ENCODE measurements around the gene SAMHD1.
"Not testable (repeated sequence)": the region's sequence is repeated elsewhere in the genome, so short reads cannot be mapped to it uniquely, and the experiment has no call there.

SAMHD1 gene

DNA sequence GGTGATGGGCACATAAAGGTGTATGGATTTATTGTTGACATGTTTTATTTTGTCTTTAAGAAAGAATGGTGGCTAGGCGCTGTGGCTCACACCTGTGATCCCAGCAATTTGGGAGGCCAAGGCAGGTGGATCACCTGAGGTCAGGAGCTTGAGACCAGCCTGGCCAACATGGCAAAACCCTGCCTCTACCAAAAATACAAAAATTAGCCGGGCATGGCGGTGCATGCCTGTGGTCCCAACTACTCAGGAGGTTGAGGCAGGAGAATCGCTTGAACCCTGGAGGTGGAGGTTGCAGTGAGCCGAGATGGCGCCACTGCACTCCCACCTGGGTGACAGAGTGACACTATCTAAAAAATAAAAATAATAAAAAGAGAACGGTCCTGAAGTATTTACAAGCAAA, 45.4 kb downstream of the SAMHD1 start:
- not testable (repeated sequence) for DNase-seq

DNA sequence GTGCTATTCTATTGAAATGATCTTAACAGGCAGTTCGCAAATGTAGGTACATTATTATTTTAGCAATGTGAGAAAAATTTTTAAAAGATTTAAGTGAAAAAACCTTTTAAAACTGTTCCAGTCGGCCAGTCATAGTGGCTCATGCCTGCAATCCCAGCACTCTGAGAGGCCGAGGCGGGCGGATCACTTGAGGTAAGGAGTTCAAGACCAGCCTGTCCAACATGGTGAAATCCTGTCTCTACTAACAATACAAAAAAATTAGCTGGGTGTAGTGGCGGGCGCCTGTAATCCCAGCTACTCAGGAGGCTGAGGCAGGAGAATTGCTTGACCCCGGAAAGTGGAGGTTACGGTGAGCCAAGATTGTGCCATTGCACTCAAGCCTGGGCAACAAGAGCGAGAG, 45.9 kb downstream of the SAMHD1 start:
- DNase-seq: not testable (repeated sequence)

DNA sequence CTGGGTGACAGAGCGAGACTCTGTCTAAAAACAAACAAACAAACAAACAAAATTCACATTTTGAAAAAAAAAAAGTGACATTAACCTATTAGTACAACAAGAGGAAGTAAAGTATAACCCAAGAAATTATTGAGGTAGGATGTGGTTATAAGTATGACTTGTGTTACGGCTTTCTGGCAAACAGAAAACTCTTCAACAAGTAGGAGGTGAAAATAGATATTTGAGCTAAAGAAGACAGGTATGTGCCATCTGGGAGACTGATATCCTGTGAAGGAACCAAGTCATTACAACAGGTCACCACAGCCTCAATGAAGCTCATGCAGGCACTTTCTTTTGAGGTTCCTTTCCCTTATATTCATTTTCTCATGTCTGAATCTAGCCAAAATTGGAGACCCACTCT, 46.8 kb downstream of the SAMHD1 start:
- DNase-seq: no peak

DNA sequence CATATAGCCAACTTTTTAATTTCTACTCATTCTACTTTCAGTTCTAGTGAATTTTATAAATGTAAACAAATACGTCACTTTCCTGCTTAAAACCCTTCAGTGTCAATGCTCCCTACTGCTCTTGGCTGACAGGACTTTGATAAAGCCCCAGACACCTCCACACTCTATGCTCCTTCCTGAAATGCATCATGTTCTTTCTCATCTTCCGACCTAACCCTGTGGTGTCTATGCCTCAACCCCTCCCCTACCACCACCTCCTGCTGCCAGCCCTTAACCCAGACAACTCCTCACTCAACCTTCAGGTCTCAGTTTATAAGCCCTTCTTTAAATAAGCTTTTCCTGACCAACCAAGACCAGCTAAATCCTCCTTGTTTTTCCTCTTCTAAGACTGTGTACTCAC, 56.5 kb downstream of the SAMHD1 start:
- no peak for DNase-seq

DNA sequence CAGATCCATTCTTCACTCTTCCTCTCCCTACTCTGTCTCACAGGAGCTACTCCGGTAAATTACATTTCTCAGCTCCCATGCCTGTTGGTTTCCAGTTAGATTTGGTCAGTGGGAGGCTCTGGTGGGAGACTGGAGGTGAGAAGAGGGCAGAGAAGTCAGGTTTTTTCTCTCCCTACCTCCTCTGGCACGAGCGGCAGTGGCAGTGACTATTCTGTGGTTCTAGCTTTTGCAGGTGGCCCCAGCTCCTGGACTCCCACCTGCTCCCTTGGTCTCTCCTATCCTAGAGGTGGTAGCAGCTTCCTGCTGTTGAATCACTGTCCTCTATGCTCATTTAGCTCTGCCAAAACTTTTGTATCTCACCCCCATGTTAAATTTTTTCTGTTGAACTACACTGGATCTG, 57.7 kb downstream of the SAMHD1 start:
- DNase-seq: no peak

DNA sequence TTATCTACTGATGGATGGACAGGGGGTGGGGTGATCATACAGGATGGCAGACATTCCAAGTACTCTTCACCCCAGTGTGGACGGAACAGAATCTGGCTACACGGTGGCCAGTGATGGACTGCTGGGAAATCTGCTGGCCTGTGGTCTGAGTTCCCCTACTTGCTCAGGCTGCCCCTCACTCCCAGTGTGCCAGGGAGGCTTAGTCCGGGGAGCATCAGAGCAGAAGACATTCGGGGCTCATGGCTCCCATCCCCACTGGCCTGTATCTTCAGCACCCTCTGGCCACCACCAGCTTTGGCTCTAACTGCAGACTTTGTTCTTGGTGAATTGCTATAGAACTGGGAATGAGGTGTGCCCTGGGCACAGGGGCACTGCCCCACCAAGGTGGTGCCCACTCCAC, 60.3 kb downstream of the SAMHD1 start:
- no peak for DNase-seq

DNA sequence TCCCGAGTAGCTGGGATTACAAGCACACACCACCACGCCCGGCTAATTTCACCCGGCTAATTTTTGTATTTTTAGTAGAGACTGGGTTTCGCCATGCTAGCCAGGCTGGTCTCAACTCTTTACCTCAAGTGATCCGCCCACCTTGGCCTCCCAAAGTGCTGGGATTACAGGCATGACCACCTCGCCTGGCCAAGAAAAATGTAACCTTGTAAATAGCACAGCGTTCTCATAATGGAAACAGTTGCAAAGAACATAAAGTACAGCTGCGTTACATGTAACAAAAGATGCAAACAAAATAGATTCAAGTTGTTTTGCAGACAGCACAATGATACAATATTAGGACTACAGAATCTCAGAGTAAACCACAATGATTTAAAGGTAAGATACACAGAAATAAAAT, 60.9 kb downstream of the SAMHD1 start:
- DNase-seq: no peak

DNA sequence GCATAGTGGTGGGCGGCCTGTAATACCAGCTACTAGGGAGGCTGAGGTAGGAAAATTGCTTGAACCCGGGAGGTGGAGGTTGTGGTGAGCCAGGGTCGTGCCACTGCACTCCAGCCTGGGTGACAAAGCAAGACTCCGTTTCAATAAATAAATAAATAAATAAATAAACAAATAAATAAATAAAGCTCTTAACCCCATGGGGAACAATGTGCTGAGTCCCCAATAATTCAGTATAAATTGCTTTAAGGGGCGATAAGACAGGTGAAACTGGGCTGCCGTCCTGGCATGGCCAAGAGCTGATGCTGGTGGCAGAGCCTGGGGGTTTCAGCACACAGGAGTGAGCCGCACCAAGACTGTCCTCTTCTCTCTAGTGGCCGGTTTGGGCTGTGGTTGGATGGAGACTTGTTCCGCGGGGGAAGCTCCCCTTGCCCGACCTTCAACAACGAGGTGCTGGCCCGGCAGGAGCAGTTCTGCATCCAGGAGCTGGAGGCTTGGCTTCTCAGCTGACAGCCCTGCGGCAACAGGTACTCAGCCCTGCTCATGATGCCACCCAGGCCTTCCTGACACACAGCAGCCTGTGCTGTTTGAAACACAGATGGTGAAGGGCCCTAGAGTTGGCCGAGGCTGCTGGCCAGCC, 62.5 kb downstream of the SAMHD1 start:
- DNase-seq: no peak

DNA sequence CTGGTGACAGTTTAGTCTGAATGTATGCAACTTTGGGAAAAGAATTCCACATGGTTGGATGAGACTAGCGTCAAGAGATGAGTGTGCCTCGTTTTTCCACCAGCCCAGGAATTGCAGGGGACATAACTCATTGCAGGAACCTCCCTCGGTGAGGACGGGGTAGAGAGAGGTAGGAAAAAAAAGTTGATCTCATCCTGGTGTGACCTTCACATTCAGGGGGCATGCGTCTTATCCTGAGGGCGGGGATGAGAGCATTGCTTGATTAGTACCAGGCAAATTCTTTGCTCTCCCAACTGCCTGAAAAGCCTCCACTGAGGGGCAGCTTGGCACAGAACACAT, 63.8 kb downstream of the SAMHD1 start:
- no peak for DNase-seq

DNA sequence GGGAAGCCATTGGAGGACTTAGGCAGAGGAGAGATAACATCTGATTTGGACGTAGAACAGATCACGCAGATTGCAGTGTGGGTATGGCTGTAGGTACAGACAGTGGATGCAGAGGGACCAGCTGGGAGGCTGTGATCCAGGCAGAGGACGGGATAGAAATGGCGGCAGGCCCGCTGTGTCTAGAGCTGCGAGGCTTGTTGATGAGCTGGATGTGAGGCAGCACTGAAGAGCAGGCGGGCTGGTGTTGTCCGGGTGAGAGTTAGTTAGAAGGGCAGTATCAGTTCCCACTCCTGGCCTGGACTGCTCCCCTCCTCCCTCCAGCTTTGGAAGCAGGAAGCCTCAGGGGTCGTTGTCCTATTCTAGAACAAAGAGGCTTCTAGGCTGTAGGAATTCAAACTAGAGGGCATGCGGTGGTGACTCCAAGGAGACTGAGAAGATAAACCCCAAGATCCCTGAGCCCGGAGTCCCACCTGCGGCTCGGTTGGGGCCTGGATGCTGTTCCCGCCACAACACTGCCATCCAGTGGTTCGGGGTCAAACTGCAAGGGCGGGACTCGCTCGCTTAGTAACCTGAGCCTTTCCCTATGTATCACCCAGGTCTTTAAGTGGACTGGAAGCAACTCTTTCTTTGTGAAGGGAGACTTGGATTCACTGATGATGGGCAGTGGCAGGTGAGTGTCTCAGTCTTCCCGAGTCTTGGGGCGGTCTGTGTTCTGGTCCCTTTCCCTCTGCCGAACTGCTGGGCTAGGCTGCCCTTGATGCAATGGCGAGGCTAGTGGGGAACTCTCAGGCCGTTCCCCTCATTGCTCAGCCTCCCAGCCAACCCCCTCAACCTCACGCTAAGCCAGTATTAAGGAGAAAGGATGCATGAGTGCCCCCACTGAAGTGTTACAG, 64.4 kb downstream of the SAMHD1 start:
- peak; percentile 88 for DNase-seq

DNA sequence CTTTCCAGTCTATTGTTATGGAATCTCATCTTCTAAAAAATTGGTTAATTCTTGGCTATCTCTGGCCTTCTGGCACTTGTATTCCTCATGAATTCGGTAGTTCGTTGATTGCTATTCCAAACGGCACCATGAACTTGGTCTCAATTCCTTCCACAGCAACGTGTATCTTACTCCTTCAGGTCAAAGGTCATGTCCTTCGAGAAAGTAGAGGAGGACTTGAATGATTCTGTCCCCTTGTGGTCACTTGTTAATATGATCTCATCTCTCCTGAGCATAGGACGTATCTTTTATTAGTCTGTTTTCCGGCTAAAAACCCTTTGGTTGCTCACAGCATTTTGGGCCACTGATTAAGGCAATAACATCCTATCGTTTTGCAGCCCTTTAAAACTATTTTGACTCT, 66.2 kb downstream of the SAMHD1 start:
- DNase-seq: no peak

DNA sequence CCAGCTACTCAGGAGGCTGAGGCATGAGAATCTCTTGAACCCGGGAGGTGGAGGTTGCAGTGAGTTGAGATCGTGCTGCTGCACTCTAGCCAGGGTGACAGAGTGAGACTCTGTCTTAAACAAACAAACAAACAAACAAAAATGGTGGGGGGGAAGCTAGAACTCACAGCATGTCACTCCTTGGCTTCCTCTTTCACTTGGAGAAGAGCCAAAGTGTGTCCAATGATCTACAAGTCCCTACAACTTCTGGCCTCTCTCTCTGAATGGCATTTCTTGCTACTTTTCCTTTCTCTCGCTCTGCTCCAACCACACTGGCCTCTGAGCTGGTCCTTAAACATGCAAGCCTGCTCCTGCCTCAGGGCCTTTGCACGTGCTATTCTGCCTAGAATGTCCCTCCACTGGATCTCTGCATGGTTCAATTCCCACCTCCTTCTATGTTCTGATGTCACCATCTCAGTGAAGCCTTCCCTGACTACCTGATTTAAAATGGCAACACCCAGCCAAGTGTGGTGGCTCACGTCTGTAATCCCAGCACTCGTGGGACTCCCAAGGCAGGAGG, 67.5 kb downstream of the SAMHD1 start:
- no peak for DNase-seq

DNA sequence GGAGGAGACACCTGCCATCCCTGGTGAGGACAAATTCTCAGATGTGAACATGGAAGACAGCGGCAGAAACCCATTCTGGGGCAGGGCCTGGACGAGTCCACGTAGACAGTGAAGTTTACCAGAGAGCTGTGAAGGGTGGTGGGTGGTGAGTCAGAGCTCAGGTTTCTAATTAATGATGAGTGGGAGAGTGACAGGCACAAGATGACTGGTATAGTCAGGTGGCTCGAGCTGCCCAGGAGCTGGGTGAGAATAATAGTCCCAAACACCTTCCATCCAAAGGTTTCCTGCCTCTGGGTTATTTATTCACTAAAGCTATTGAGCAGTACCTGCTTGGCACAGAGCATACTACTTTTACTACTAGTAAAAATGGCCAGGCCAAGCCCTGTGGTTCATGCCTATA, 69.6 kb downstream of the SAMHD1 start:
- DNase-seq: peak; percentile 55

DNA sequence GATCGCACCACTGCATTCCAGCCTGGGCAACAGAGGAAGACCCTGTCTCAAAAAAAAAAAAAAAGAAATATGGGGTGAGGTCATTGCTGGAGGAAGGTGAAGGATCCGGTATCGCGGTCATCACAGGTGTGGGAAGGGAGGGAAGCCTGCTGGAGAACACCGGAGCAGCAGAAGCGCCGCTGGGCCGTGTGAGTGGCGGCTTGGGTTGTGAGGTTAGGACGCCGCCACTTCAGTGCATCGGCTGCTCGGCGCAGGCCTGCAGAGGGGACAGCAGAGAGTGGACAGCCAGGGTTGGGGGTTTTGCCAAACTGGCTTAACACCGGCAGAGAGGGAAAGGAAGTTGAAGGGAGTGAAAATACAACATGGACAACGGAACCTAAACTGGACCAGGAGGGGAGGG, 70.2 kb downstream of the SAMHD1 start:
- no peak for DNase-seq

DNA sequence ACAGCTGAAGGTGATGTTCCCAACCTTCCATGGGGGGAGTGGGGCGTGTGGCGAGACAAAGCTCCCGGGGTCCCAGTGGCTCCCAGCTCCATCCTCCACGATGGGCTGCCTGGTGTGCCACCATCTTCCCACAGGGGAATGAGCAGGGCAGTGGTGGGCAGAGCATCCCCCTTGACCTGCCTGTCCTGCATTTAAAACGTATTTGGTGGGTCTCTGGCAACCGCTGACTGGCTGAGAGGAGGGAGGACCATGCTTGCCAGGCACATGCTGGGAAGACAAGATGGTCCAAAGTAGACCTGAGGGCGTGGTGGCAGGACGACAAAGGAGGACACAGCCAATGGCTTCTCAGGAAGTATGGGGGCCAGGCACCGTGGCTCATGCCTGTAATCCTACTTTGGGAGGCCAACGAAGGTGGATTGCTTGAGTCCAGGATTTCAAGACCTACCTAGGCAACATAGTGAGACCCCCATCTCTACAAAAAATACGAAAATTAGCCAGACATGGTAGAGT, 70.7 kb downstream of the SAMHD1 start:
- DNase-seq: no peak

DNA sequence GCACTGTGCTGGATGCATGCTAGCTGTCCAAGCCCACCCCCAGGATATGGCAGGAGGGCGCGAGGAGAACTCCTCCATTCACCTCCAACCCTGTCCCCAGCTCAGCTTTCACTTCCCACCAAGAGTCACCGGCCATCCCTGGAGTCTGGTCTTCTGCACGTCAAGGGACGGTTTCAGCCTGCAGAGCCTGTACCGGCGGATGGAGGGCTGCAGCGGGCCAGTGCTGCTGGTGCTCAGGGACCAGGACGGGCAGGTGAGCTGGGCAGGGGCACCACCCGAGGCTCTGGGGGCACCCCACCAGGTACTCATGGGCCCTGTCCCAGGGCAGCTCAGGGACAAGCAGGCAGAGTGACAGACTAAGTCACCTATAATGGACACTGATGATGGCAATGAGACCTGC, 72.6 kb downstream of the SAMHD1 start:
- no peak for DNase-seq

DNA sequence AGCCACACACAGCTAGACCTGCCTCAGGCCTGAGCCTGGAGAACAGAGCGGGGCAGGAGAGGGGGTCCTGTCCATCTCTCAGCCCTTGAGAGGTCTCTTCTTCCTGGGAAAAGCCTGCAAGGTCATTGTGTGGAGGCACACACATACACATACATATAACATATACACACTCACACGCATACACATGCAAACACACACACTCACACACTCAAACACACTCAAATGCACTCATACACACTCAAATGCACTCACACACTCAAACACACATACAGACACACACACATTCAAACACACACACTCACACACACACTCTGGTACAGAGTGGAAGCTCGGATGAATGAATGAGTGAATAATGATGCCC, 75.1 kb downstream of the SAMHD1 start:
- DNase-seq: no peak

DNA sequence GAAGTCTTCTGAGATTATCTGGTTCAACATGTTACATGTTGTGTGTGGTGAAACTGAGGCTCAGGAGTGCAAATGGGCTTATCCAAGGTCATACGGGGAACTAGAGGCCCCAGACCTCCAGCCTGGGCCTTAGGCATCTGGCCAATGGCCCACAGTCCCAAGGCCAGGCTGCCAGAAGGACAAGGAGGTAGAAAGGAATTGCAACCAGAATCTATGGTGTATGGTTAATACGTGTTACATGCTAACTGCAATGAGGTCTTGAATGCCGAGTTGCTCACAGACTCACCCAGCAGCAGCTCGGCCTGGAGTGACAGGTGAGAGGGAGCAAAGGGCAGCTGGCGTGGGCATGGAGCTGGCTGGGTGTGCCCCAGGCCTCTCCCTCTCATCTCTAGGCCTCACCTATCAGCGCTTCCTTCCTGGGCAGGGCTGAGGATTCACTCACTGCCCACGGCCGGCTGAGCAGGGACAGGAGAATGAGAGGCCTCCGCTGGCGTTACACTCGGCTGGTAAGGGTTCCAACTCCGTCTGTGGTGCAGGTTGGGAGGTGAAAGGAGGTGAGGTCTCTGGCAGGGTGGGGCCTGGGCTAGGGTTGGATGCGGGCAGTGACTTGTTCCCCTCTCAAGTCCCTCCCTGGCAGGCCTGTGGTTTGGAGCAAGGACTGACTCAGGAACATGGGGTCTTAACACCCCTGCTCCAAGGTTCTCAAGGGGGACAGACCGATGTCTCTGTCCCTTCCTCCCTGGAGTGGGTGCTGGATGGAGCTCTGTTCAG, 75.6 kb downstream of the SAMHD1 start, which contains the start of gene TLDC2:
Gene TLDC2 (plus strand): TSS at position 437 of the 771 bp plus-strand sequence. CDS start 37 bp downstream, at position 474.
- no peak for DNase-seq

DNA sequence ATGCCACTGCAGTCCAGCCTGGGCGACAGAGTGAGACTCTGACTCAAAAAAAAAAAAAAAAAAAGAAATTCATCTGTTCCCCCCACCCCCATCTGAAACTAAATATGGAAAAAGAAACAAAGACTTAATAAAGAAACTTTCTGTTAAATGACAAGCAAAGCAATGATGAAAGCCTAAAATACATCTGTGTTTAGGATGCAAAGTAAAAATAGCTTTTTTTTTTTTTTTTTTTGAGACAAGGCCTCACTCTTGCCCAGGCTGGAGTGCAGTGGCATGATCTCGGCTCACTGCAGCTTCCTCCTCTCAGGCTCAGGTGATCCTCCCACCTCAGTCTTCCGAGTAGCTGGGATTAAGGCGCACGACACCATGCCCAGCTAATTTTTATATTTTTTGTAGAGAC, 76.4 kb downstream of the SAMHD1 start:
- DNase-seq: not testable (repeated sequence)

DNA sequence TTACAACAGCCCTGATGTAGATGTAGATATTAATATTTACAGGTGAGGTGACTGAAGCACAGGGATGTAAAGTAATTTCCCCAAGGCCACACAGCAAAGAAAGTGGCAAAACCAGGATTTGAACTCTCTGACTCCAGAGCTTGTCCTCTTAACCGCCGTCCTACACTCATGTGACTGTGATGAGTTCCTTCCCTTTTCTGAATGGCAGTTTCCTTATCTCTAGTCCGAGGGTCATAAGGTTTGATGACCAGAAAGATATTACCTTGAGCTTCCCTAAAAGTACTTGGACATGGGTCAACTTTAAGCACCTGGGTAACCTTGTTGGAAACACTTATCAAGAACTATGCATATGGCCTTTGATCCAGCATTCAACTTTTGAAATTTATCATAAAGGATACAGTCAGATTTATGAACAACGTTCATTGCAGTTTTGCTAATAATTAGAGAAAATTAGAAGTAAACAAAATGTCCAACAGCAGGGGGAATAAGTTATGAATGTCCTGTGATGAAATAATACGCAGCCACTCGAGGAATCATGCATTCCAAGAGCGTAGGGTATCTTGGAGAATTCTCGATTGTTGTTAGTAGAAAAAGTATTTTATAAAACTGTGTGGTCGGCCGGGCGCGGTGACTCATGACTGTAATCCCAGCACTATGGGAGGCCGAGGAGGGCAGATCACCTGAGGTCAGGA, 77.9 kb downstream of the SAMHD1 start:
- DNase-seq: no peak

DNA sequence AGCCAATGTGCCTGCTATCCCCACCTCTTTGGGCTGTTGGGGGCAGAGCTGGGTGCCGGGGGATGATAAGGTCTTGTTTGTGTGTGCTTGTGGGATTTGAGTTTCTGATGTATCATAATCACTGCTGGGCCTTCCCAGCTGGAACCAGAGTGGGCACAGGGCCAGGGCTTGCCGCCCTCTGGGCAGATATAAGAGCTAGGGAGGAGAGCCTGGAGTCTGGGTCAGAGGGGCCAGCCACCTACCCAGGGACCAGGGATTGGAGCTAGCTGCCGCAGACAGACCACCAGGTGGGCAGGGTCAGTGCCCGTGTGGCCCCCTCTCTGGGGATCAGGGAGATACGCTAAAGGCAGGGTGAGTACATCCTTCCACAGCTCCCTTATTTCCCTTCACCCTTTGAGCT, 78.7 kb downstream of the SAMHD1 start:
- DNase-seq: peak; percentile 78
